HepG2 (cell line): ENCODE results near the gene MSTO1. TPM values are rescaled to one million over a fixed set of nuclear protein-coding genes. Genes with fewer than 3 reads are reported as not detected.

Source experiments
- AGO2 ChIP-seq: fragments of 200-400 bp; formaldehyde crosslinking; optimal IDR thresholded peaks from 2 replicates; pipeline ENCODE3; 2017; ENCODE audit warnings: mild to moderate bottlenecking, low read depth, low read length, moderate library complexity
- KDM5A ChIP-seq: fragments of 200-600 bp; sonication (generic); IDR thresholded peaks from 2 replicates; pipeline ENCODE4 v1.7.0; 2018; ENCODE audit warnings: antibody characterized with exemption, mild to moderate bottlenecking, low read length, borderline replicate concordance
- MTA1 ChIP-seq: sonication (generic); formaldehyde crosslinking; IDR thresholded peaks from 2 replicates; pipeline ENCODE4 v1.4.0; 2020; ENCODE audit warnings: missing genetic modification reagents, mild to moderate bottlenecking, borderline replicate concordance
- RARG ChIP-seq: sonication (generic); formaldehyde crosslinking; IDR thresholded peaks from 2 replicates; pipeline ENCODE4 v1.4.0; 2020; ENCODE audit warnings: low read depth, mild to moderate bottlenecking, missing genetic modification reagents
- ZFP37 ChIP-seq: sonication (generic); formaldehyde crosslinking; IDR thresholded peaks from 2 replicates; pipeline ENCODE4 v1.4.0; 2020; ENCODE audit warnings: missing genetic modification reagents, borderline replicate concordance
- ZNF138 ChIP-seq: sonication (generic); formaldehyde crosslinking; IDR thresholded peaks from 2 replicates; pipeline ENCODE4 v1.5.0; 2020; ENCODE audit warnings: mild to moderate bottlenecking, low read depth, missing genetic modification reagents
- ZNF501 ChIP-seq: sonication (generic); formaldehyde crosslinking; IDR thresholded peaks from 2 replicates; pipeline ENCODE4 v1.5.1; 2020; ENCODE audit warnings: mild to moderate bottlenecking, moderate library complexity, missing genetic modification reagents
- polyA plus RNA-seq, 8 experiments: library from polyadenylated mRNA; depleted of rRNA in 3 of 8; stranded (reverse) in 7 of 8; unstranded in 1 of 8; fragments of >200 nt; fragmentation: Illumina TruSeq in 4 of 8; extraction: Trizol in 4 of 8; gene quantifications; 2 replicates each; pipeline versions ENCODE4 v1.2.1 to v1.2.3, GENCODE V29; 2011 to 2016; ENCODE audit warnings: low read depth in 4 of 8, missing spikeins in 1 of 8, mixed read lengths in 1 of 8; ENCODE audit not compliant: insufficient read depth in 1 of 8
- total RNA-seq, 5 experiments: library from RNA; depleted of rRNA; stranded (reverse); fragments of >200 nt; fragmentation: Illumina TruSeq; extraction: Trizol; gene quantifications; 2 replicates each; pipeline ENCODE4 v1.2.3, GENCODE V29; 2016; ENCODE audit warnings: low read depth in 1 of 5
- TF ChIP-seq, protein P1 (sequence below): sonication (generic); formaldehyde crosslinking; IDR thresholded peaks from 2 replicates; pipeline ENCODE4 v1.8.0; 2022; ENCODE audit warnings: mild to moderate bottlenecking, missing genetic modification reagents; ENCODE audit not compliant: insufficient replicate concordance
- TF ChIP-seq, protein P2 (sequence below): sonication (generic); formaldehyde crosslinking; IDR thresholded peaks from 2 replicates; pipeline ENCODE4 v1.5.0; 2020; ENCODE audit warnings: missing genetic modification reagents, mild to moderate bottlenecking, borderline replicate concordance
- TF ChIP-seq, protein P3 (sequence below): sonication (generic); formaldehyde crosslinking; IDR thresholded peaks from 2 replicates; pipeline ENCODE4 v1.4.0; 2020; ENCODE audit warnings: missing genetic modification reagents

Gene MSTO1
- total and polyA plus RNA-seq, 2 of the 13 experiments (the other 11 are each of a cell fraction or from before 2014, with no cell fraction given) = 19.1 to 25.3 TPM

DNA sequence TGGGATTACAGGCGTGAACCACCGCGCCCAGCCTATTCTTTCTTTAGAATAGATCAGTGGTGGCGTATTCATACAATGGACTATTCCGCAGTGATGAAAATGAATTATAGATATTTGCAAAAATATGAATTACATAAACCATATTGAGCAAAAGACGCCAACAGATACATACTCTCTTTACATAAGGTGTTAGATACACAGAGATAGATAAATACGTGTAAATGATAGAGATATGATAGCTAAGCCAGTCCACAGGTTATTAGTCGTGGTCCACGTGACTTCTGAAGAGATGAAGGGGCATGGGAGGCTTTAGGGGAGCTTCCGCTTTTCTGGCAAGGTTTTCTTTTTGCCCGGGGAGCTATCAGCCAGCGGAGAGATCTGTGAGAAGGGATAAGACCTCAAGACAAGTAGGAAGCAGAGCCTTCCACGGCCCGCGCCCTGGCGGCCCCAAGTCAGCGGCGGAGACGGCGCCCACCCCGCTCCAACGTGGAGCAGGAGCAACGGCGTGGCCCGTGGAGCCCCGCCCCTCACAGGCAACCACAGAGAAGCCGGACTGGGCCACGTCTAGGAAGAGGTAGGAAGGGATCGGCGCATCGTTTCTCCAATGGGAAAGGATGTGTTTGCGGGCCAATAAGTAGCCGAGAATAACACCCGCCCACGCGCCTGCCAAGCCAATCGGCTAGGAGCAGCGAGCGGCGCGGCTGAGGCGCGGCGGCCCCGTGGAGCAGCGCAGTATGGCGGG lies at the start of gene MSTO1 (continued):
- TF ChIP-seq, protein P1, sequence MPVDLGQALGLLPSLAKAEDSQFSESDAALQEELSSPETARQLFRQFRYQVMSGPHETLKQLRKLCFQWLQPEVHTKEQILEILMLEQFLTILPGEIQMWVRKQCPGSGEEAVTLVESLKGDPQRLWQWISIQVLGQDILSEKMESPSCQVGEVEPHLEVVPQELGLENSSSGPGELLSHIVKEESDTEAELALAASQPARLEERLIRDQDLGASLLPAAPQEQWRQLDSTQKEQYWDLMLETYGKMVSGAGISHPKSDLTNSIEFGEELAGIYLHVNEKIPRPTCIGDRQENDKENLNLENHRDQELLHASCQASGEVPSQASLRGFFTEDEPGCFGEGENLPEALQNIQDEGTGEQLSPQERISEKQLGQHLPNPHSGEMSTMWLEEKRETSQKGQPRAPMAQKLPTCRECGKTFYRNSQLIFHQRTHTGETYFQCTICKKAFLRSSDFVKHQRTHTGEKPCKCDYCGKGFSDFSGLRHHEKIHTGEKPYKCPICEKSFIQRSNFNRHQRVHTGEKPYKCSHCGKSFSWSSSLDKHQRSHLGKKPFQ (CRISPR knock-in tag) = no peak
- TF ChIP-seq KDM5A (no peak; the same call in 1 of the 2 replicates), MTA1 (no peak), RARG (CRISPR knock-in tag) (no peak), ZFP37 (no peak), ZNF501 (0 out of 2 replicates have a peak, but pooled peaks have one; percentile 40), ZNF138 (CRISPR knock-in tag) (0 out of 2 replicates have a peak, but pooled peaks have one; percentile 50), AGO2 (no peak)
- TF ChIP-seq, protein P2, sequence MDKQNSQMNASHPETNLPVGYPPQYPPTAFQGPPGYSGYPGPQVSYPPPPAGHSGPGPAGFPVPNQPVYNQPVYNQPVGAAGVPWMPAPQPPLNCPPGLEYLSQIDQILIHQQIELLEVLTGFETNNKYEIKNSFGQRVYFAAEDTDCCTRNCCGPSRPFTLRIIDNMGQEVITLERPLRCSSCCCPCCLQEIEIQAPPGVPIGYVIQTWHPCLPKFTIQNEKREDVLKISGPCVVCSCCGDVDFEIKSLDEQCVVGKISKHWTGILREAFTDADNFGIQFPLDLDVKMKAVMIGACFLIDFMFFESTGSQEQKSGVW = no peak
- TF ChIP-seq, protein P3, sequence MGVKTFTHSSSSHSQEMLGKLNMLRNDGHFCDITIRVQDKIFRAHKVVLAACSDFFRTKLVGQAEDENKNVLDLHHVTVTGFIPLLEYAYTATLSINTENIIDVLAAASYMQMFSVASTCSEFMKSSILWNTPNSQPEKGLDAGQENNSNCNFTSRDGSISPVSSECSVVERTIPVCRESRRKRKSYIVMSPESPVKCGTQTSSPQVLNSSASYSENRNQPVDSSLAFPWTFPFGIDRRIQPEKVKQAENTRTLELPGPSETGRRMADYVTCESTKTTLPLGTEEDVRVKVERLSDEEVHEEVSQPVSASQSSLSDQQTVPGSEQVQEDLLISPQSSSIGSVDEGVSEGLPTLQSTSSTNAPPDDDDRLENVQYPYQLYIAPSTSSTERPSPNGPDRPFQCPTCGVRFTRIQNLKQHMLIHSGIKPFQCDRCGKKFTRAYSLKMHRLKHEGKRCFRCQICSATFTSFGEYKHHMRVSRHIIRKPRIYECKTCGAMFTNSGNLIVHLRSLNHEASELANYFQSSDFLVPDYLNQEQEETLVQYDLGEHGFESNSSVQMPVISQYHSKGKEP (CRISPR knock-in tag) = no peak
